ENCODE measurements around the gene DEDD. TPM values are rescaled to one million over a fixed set of nuclear protein-coding genes. Genes with fewer than 3 reads are reported as not detected.

The DEDD gene
- total and polyA plus RNA-seq, 2 of the 13 experiments (the other 11 are each of a cell fraction or from before 2014, with no cell fraction given), result 12.6 to 27.8 TPM

- no peak for TF ChIP-seq LBX2 (CRISPR knock-in tag; IDR thresholded peaks at IDR 0.05; ENCODE audit: borderline replicate concordance)
- TF ChIP-seq MYPOP (CRISPR knock-in tag; IDR thresholded peaks at IDR 0.05), result no peak
- TF ChIP-seq ZC3H4 (CRISPR knock-in tag; IDR thresholded peaks at IDR 0.05; ENCODE audit: borderline replicate concordance), result no peak
- peak; percentile 76; the same call in 1 of the 2 replicates for TF ChIP-seq YEATS4 (CRISPR knock-in tag; IDR thresholded peaks at IDR 0.05; ENCODE audit: borderline replicate concordance)
- 0 out of 2 replicates have a peak, but pooled peaks have one; percentile 31 for TF ChIP-seq ZNF879 (CRISPR knock-in tag; IDR thresholded peaks at IDR 0.05)
- no peak for TF ChIP-seq KDM1A (CRISPR knock-in tag; IDR thresholded peaks at IDR 0.05)
- TF ChIP-seq ZNF788 (CRISPR knock-in tag; IDR thresholded peaks at IDR 0.05; ENCODE audit: borderline replicate concordance), result peak; percentile 50; the same call in 1 of the 2 replicates
- TF ChIP-seq SRF (IDR thresholded peaks at IDR 0.05; ENCODE audit: low read depth, low read length), result no peak
- TF ChIP-seq ZNF530 (CRISPR knock-in tag; IDR thresholded peaks at IDR 0.05; ENCODE audit: low read depth), result no peak
- TF ChIP-seq ZGPAT (CRISPR knock-in tag; IDR thresholded peaks at IDR 0.05), result no peak
- no peak for TF ChIP-seq FOXO4 (CRISPR knock-in tag; conservative IDR thresholded peaks at IDR 0.05)
- no peak for TF ChIP-seq ZNF468 (CRISPR knock-in tag; IDR thresholded peaks at IDR 0.05)
- TF ChIP-seq ZFP36L1 (CRISPR knock-in tag; IDR thresholded peaks at IDR 0.05), result no peak
- TF ChIP-seq HIVEP1 (CRISPR knock-in tag; IDR thresholded peaks at IDR 0.05), result no peak
- TF ChIP-seq ZNF737 (CRISPR knock-in tag; IDR thresholded peaks at IDR 0.05; ENCODE audit: borderline replicate concordance), result no peak
- TF ChIP-seq ZNF10 (CRISPR knock-in tag; IDR thresholded peaks at IDR 0.05; ENCODE audit: borderline replicate concordance, low read depth), result no peak
- TF ChIP-seq RFX1 (IDR thresholded peaks at IDR 0.05), result no peak
- TF ChIP-seq TRIM24 (CRISPR knock-in tag; IDR thresholded peaks at IDR 0.05), result 0 out of 2 replicates have a peak, but pooled peaks have one; percentile 17
- no peak for TF ChIP-seq SRSF9 (IDR thresholded peaks at IDR 0.05; ENCODE audit: borderline replicate concordance, insufficient read depth, low read depth, low read length, poor library complexity, severe bottlenecking)
- no peak for TF ChIP-seq IKZF4 (CRISPR knock-in tag; IDR thresholded peaks at IDR 0.05; ENCODE audit: borderline replicate concordance, low read depth, not compliant biosample characterization)
- no peak for TF ChIP-seq ELF3 (CRISPR knock-in tag; IDR thresholded peaks at IDR 0.05)
- no peak for TF ChIP-seq SKIL (CRISPR knock-in tag; IDR thresholded peaks at IDR 0.05; ENCODE audit: borderline replicate concordance)
These were observed at the start of gene DEDD (continued) for GRCh38 chr1:161132410-161133219.

Data from HepG2 (cell line).